Naive B cell (primary cell): Measurements from ENCODE around the gene PLXNC1. TPM values are rescaled to one million over a fixed set of nuclear protein-coding genes. Genes with fewer than 3 reads are reported as not detected.

Experiments
- ATAC-seq, 2 donors: fragments of 150-1000 bp; cut with Tn5 transposase; 2 replicates each; pipeline ENCODE4 v1.10.0; 2021; ENCODE audit warnings: low read depth in 2 of 2, mild to moderate bottlenecking in 2 of 2, moderate library complexity in 2 of 2
- DNase-seq: peaks from one replicate; pipeline ENCODE4 v3.0.0; 2022
- H3K27ac Mint-ChIP-seq, 6 donors: one replicate each; pipeline ENCODE4 v1.8.0; 2020 to 2022; ENCODE audit warnings: mild to moderate bottlenecking in 6 of 6, mixed read lengths in 6 of 6, moderate library complexity in 5 of 6, inconsistent platforms in 2 of 6
- H3K27me3 Mint-ChIP-seq, 3 donors: one replicate each; pipeline ENCODE4 v1.8.0; 2021 to 2022; ENCODE audit warnings: mixed read lengths in 3 of 3, mild to moderate bottlenecking in 1 of 3
- H3K36me3 Mint-ChIP-seq, 2 donors: one replicate each; pipeline ENCODE4 v1.8.0; 2020 to 2022; ENCODE audit warnings: mixed read lengths in 2 of 2, inconsistent platforms in 1 of 2, mild to moderate bottlenecking in 1 of 2
- H3K4me1 Mint-ChIP-seq, 3 donors: one replicate each; pipeline ENCODE4 v1.8.0; 2020 to 2022; ENCODE audit warnings: mixed read lengths in 3 of 3, inconsistent platforms in 1 of 3, mild to moderate bottlenecking in 1 of 3, moderate library complexity in 1 of 3
- H3K4me3 Mint-ChIP-seq, 8 donors: one replicate each; pipeline ENCODE4 v1.8.0; 2020 to 2022; ENCODE audit warnings: mild to moderate bottlenecking in 8 of 8, mixed read lengths in 8 of 8, moderate library complexity in 8 of 8, inconsistent platforms in 2 of 8
- H3K9me3 Mint-ChIP-seq, 7 donors: one replicate each; pipeline ENCODE4 v1.8.0; 2020 to 2022; ENCODE audit warnings: mixed read lengths in 7 of 7, mild to moderate bottlenecking in 5 of 7, inconsistent platforms in 2 of 7, moderate library complexity in 1 of 7
- polyA plus RNA-seq, 6 donors: library from polyadenylated mRNA; unstranded; fragments of 300-500 nt; fragmentation: Illumina TruSeq; gene quantifications; one replicate each; pipeline ENCODE4 v1.2.3, GENCODE V29; 2021; ENCODE audit warnings: low read depth in 6 of 6

The PLXNC1 gene
- polyA plus RNA-seq, 6 donors from 2014 or later: 2.1 to 6.9 (median 4.4) TPM

- ATAC-seq (no peak), DNase-seq (no peak)
- H3K9me3 Mint-ChIP-seq: no peaks in the 10 kb centered on the region
- peaks cover 8 to 19% of the 10 kb centered on the region in 2 donors for H3K36me3 Mint-ChIP-seq
- no peak overlapping the region for H3K4me3 Mint-ChIP-seq
- H3K4me1 Mint-ChIP-seq: peaks cover 19 to 38% (median 36%) of the 10 kb centered on the region in 3 donors
- H3K27me3 Mint-ChIP-seq: no peaks in the 10 kb centered on the region
- peak overlapping the region in 2 of 6 donors; percentile 12 to 41 for H3K27ac Mint-ChIP-seq
Observed at GRCh38 chr12:94167756-94168416, 19.5 kb downstream of the PLXNC1 start.

GRCh38 chr12:94169495-94169894, 21.1 kb downstream of the PLXNC1 start:
- ATAC-seq: no peak
- peak overlapping the region in 2 of 6 donors; percentile 24 to 56 for H3K27ac Mint-ChIP-seq
- no peaks in the 10 kb centered on the region for H3K27me3 Mint-ChIP-seq
- H3K4me1 Mint-ChIP-seq: peaks cover 27 to 42% (median 40%) of the 10 kb centered on the region in 3 donors
- no peaks in the 10 kb centered on the region for H3K9me3 Mint-ChIP-seq
- H3K36me3 Mint-ChIP-seq: peaks cover 8 to 19% of the 10 kb centered on the region in 2 donors
- no peak overlapping the region for H3K4me3 Mint-ChIP-seq
- DNase-seq: no peak

- DNase-seq (no peak), ATAC-seq (no peak)
- Mint-ChIP-seq H3K4me3 (no peak overlapping the region), H3K9me3 (no peaks in the 10 kb centered on the region), H3K4me1 (peaks cover 28 to 43% (median 40%) of the 10 kb centered on the region in 3 donors), H3K36me3 (peaks cover 8 to 19% of the 10 kb centered on the region in 2 donors), H3K27ac (peak overlapping the region in 1 of 6 donors; percentile 78), H3K27me3 (no peaks in the 10 kb centered on the region)
Observed at GRCh38 chr12:94169966-94170689, 21.8 kb downstream of the PLXNC1 start.

GRCh38 chr12:94170690-94171594, 22.6 kb downstream of the PLXNC1 start:
- H3K27ac Mint-ChIP-seq: peak overlapping the region in 1 of 6 donors; percentile 14

GRCh38 chr12:94171595-94171930, 23.2 kb downstream of the PLXNC1 start:
- Mint-ChIP-seq H3K4me1 (peaks cover 40 to 55% (median 48%) of the 10 kb centered on the region in 3 donors), H3K27me3 (no peaks in the 10 kb centered on the region), H3K27ac (peak overlapping the region in 2 of 6 donors; percentile 5 to 14), H3K9me3 (no peaks in the 10 kb centered on the region), H3K36me3 (peaks cover 8 to 19% of the 10 kb centered on the region in 2 donors), H3K4me3 (no peak overlapping the region)
- ATAC-seq: no peak
- DNase-seq: no peak

More at GRCh38 chr12:94170690-94171594, 22.6 kb downstream of the PLXNC1 start:
- ATAC-seq (no peak), DNase-seq (no peak)
- no peak overlapping the region for H3K4me3 Mint-ChIP-seq
- no peaks in the 10 kb centered on the region for H3K27me3 Mint-ChIP-seq
- H3K36me3 Mint-ChIP-seq: peaks cover 8 to 19% of the 10 kb centered on the region in 2 donors
- H3K4me1 Mint-ChIP-seq: peaks cover 36 to 51% (median 43%) of the 10 kb centered on the region in 3 donors
- no peaks in the 10 kb centered on the region for H3K9me3 Mint-ChIP-seq

- H3K9me3 Mint-ChIP-seq: no peaks in the 10 kb centered on the region
- H3K4me1 Mint-ChIP-seq: peaks cover 40 to 55% (median 48%) of the 10 kb centered on the region in 3 donors
- DNase-seq: no peak
- H3K36me3 Mint-ChIP-seq: peaks cover 8 to 21% of the 10 kb centered on the region in 2 donors
- H3K4me3 Mint-ChIP-seq: no peak overlapping the region
- no peaks in the 10 kb centered on the region for H3K27me3 Mint-ChIP-seq
- no peak for ATAC-seq
- peak overlapping the region in 1 of 6 donors; percentile 14 for H3K27ac Mint-ChIP-seq
Observed at GRCh38 chr12:94172031-94172430, 23.7 kb downstream of the PLXNC1 start.

- Mint-ChIP-seq H3K27me3 (no peaks in the 10 kb centered on the region), H3K9me3 (peaks cover 3 to 9% (median 6%) of the 10 kb centered on the region in 7 donors), H3K36me3 (peaks cover 15 to 30% of the 10 kb centered on the region in 2 donors), H3K4me1 (peaks cover 41 to 57% (median 47%) of the 10 kb centered on the region in 3 donors), H3K4me3 (peak overlapping the region in 2 of 8 donors; percentile 24 to 61), H3K27ac (peak overlapping the region in 3 of 6 donors; percentile 31 to 68 (median 64))
- peak; percentile 32 to 49 for ATAC-seq
- DNase-seq: no peak
Observed at GRCh38 chr12:94172973-94173372, 24.6 kb downstream of the PLXNC1 start.

- Mint-ChIP-seq H3K9me3 (peaks cover 8 to 15% (median 10%) of the 10 kb centered on the region in 7 donors), H3K4me3 (peak overlapping the region; percentile 18 to 90 (median 61)), H3K36me3 (peaks cover 19 to 38% of the 10 kb centered on the region in 2 donors), H3K27ac (peak overlapping the region in 4 of 6 donors; percentile 51 to 72 (median 62)), H3K4me1 (peaks cover 39 to 51% (median 42%) of the 10 kb centered on the region in 3 donors), H3K27me3 (no peaks in the 10 kb centered on the region)
- no peak for DNase-seq
- ATAC-seq: peak; percentile 61 to 69
Observed at GRCh38 chr12:94173660-94174265, 25.4 kb downstream of the PLXNC1 start.

GRCh38 chr12:94174576-94174975, 26.2 kb downstream of the PLXNC1 start:
- Mint-ChIP-seq H3K27ac (peak overlapping the region in 2 of 6 donors; percentile 58 to 64), H3K27me3 (no peaks in the 10 kb centered on the region), H3K4me3 (peak overlapping the region in 7 of 8 donors; percentile 2 to 90 (median 61)), H3K36me3 (peaks cover 19 to 35% of the 10 kb centered on the region in 2 donors), H3K4me1 (peaks cover 38 to 50% (median 47%) of the 10 kb centered on the region in 3 donors), H3K9me3 (peaks cover 8 to 15% (median 10%) of the 10 kb centered on the region in 7 donors)
- DNase-seq (peak; percentile 48), ATAC-seq (peak; percentile 57 to 70)

GRCh38 chr12:94175763-94176668, 27.6 kb downstream of the PLXNC1 start:
- ATAC-seq: no peak
- Mint-ChIP-seq H3K36me3 (peaks cover 12 to 35% of the 10 kb centered on the region in 2 donors), H3K9me3 (peaks cover 8 to 15% (median 10%) of the 10 kb centered on the region in 7 donors), H3K4me1 (peaks cover 38 to 49% (median 47%) of the 10 kb centered on the region in 3 donors), H3K4me3 (peak overlapping the region in 7 of 8 donors; percentile 3 to 75 (median 41)), H3K27me3 (no peaks in the 10 kb centered on the region), H3K27ac (peak overlapping the region in 3 of 6 donors; percentile 69 to 77 (median 72))
- DNase-seq: no peak

GRCh38 chr12:94178054-94178453, 29.7 kb downstream of the PLXNC1 start:
- Mint-ChIP-seq H3K4me3 (no peak overlapping the region), H3K9me3 (peaks cover 8 to 15% (median 10%) of the 10 kb centered on the region in 7 donors), H3K4me1 (peaks cover 34 to 42% (median 40%) of the 10 kb centered on the region in 3 donors), H3K27ac (no peak overlapping the region), H3K27me3 (no peaks in the 10 kb centered on the region), H3K36me3 (peaks cover 14 to 30% of the 10 kb centered on the region in 2 donors)
- DNase-seq (no peak), ATAC-seq (no peak)

- Mint-ChIP-seq H3K36me3 (peaks cover 17 to 30% of the 10 kb centered on the region in 2 donors), H3K27ac (no peak overlapping the region), H3K9me3 (peaks cover 8 to 15% (median 10%) of the 10 kb centered on the region in 7 donors), H3K4me3 (no peak overlapping the region), H3K4me1 (peaks cover 25 to 37% (median 34%) of the 10 kb centered on the region in 3 donors), H3K27me3 (no peaks in the 10 kb centered on the region)
- no peak for DNase-seq
- ATAC-seq: no peak
Observed at GRCh38 chr12:94178882-94179281, 30.5 kb downstream of the PLXNC1 start.
